T-helper 1 cell treated with Interleukin-12 subunit alpha and Interleukin-12 subunit beta and Interleukin-4 antibody, amounts not matched to agents 30 μg/mL and 1 μg/mL, for 36 hours (primary cell): ENCODE measurements around the gene CASP2.

Experiments used
- H3K27ac Mint-ChIP-seq: one replicate; pipeline ENCODE4 v1.8.0; 2021; ENCODE audit warnings: mild to moderate bottlenecking, mixed read lengths
- H3K27me3 Mint-ChIP-seq: one replicate; pipeline ENCODE4 v1.8.0; 2021; ENCODE audit warnings: low read depth, mixed read lengths
- H3K36me3 Mint-ChIP-seq: one replicate; pipeline ENCODE4 v1.8.0; 2021; ENCODE audit warnings: low read depth, mixed read lengths
- H3K4me1 Mint-ChIP-seq: one replicate; pipeline ENCODE4 v1.8.0; 2021; ENCODE audit warnings: low read depth, mixed read lengths
- H3K4me3 Mint-ChIP-seq: one replicate; pipeline ENCODE4 v1.8.0; 2021; ENCODE audit warnings: mild to moderate bottlenecking, moderate library complexity, mixed read lengths
- H3K9me3 Mint-ChIP-seq: one replicate; pipeline ENCODE4 v1.8.0; 2021; ENCODE audit warnings: mixed read lengths

CASP2 gene

DNA sequence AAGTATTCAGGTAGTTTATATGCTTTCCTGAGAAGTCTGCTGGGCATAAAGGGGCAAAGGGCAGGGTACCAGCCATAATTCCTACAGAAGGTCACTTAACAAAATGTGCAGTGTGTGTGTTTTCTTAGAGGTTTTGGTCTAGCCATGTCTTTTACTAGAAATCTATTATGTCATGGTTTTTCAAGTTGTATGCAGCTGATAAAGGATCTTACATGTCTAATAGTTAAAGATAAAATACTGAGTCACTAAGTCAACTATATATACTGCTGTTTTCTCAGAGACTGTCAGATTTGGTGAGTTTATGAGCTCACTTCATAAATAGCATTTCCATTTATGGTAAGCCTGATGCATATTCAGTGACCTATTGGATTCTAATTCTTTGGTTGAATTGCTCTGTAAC lies 7.7 kb downstream of the CASP2 start:
- no peaks in the 10 kb centered on the region for H3K9me3 Mint-ChIP-seq
- no peaks in the 10 kb centered on the region for H3K27me3 Mint-ChIP-seq
- H3K4me1 Mint-ChIP-seq = peaks cover 45% of the 10 kb centered on the region
- peaks cover 69% of the 10 kb centered on the region for H3K36me3 Mint-ChIP-seq
- H3K4me3 Mint-ChIP-seq = no peak overlapping the region
- H3K27ac Mint-ChIP-seq = no peak overlapping the region

DNA sequence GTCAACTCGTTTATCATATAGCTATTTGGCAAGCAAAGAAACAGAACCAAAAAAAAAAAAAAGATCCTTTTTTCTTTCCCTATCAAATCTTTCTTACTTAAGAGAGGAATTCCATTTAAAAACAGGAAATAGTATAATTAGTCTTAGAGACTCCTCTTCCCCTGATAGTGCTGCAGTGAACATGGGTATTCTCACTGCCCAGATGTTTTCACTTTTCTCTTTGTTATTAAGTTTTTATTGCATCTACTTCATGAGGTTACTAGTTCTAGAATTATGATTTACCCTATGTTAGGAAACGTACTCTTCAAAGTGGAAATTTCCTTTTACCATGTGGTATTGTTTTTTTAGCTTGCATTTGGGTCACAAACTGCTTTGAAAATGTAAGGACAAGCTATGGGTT lies 8.5 kb downstream of the CASP2 start:
- H3K4me3 Mint-ChIP-seq = no peak overlapping the region
- no peak overlapping the region for H3K27ac Mint-ChIP-seq
- H3K36me3 Mint-ChIP-seq = peaks cover 71% of the 10 kb centered on the region
- no peaks in the 10 kb centered on the region for H3K27me3 Mint-ChIP-seq
- H3K4me1 Mint-ChIP-seq = peaks cover 43% of the 10 kb centered on the region
- H3K9me3 Mint-ChIP-seq = no peaks in the 10 kb centered on the region

- Mint-ChIP-seq H3K27me3 (no peaks in the 10 kb centered on the region), H3K4me1 (peaks cover 46% of the 10 kb centered on the region), H3K9me3 (no peaks in the 10 kb centered on the region), H3K4me3 (no peak overlapping the region), H3K27ac (no peak overlapping the region), H3K36me3 (peaks cover 72% of the 10 kb centered on the region)
These were observed 11.2 kb downstream of the CASP2 start for GRCh38 chr7:143299346-143299745.

GRCh38 chr7:143299840-143300239 lies 11.7 kb downstream of the CASP2 start:
- no peaks in the 10 kb centered on the region for H3K9me3 Mint-ChIP-seq
- peaks cover 72% of the 10 kb centered on the region for H3K36me3 Mint-ChIP-seq
- no peaks in the 10 kb centered on the region for H3K27me3 Mint-ChIP-seq
- H3K27ac Mint-ChIP-seq = no peak overlapping the region
- H3K4me3 Mint-ChIP-seq = no peak overlapping the region
- H3K4me1 Mint-ChIP-seq = peaks cover 45% of the 10 kb centered on the region

DNA sequence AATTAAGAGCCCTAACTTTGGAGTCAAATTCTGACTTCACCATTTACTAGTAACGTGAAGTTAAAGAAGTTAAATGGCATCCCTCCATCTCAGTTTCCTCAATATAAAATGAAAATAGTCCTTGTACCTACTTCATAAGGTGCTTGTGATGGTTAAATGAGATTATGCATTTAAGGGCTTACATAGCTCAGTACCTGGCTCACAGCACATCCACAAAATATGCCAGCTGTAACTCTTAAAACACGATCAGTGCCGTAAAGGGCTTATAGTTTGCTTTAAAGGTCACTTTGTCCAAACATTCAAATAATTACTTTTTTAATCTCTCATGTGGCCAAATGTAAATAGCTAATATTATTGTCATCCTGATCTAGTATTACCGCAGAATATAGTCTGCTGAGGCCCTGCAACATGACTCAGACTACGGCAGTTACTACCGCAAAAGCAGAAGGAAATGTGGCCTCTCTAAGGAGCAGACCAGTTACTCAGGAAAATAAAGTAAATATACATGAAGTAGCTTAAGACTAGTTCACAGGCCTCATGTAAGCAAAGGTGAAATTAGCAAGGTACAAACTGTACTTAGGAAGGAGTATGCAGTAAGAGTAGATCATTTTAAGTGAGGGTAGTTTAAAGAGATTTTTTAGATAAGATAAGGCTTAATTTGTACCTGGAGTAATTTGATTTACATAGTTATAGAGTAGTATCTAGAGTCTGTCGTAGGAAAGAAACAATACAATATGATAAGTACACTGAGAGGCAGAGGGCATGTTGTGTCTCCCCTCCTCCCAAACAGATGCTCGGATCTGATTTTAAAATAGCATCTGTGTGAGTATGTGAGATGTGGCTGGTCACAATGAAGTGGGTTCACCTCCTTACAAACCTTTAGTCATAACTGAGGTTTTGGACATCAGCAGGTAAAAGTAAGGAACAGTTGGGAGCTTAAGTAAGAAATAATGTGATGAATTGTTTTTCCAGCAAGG lies 13.1 kb downstream of the CASP2 start:
- H3K36me3 Mint-ChIP-seq = peaks cover 70% of the 10 kb centered on the region

DNA sequence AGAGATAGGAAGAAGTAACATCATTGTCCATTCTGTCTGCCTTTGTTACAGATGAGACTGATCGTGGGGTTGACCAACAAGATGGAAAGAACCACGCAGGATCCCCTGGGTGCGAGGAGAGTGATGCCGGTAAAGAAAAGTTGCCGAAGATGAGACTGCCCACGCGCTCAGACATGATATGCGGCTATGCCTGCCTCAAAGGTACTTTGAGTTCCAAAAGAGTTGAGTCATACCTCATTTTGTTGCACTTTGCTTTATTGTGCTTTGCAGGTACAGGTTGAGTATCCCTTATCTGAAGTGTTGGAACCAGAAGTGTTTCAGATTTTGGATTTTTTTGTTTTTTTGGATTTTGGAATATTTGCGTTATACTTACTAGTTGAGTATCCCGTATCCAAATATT lies 15.6 kb downstream of the CASP2 start:
- H3K36me3 Mint-ChIP-seq = peaks cover 81% of the 10 kb centered on the region
- no peaks in the 10 kb centered on the region for H3K27me3 Mint-ChIP-seq
- no peaks in the 10 kb centered on the region for H3K9me3 Mint-ChIP-seq
- peaks cover 54% of the 10 kb centered on the region for H3K4me1 Mint-ChIP-seq
- H3K4me3 Mint-ChIP-seq = no peak overlapping the region
- no peak overlapping the region for H3K27ac Mint-ChIP-seq

More for the DNA sequence above, 13.1 kb downstream of the CASP2 start:
- Mint-ChIP-seq H3K4me1 (peaks cover 44% of the 10 kb centered on the region), H3K4me3 (no peak overlapping the region), H3K9me3 (no peaks in the 10 kb centered on the region), H3K27me3 (no peaks in the 10 kb centered on the region), H3K27ac (no peak overlapping the region)

DNA sequence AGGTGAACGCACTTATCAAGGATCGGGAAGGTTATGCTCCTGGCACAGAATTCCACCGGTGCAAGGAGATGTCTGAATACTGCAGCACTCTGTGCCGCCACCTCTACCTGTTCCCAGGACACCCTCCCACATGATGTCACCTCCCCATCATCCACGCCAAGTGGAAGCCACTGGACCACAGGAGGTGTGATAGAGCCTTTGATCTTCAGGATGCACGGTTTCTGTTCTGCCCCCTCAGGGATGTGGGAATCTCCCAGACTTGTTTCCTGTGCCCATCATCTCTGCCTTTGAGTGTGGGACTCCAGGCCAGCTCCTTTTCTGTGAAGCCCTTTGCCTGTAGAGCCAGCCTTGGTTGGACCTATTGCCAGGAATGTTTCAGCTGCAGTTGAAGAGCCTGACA lies 16.8 kb downstream of the CASP2 start:
- H3K27me3 Mint-ChIP-seq = no peaks in the 10 kb centered on the region
- no peak overlapping the region for H3K4me3 Mint-ChIP-seq
- H3K9me3 Mint-ChIP-seq = no peaks in the 10 kb centered on the region
- H3K36me3 Mint-ChIP-seq = peaks cover 79% of the 10 kb centered on the region
- no peak overlapping the region for H3K27ac Mint-ChIP-seq
- peaks cover 52% of the 10 kb centered on the region for H3K4me1 Mint-ChIP-seq

GRCh38 chr7:143305423-143306070 lies 17.4 kb downstream of the CASP2 start:
- no peaks in the 10 kb centered on the region for H3K27me3 Mint-ChIP-seq
- peaks cover 78% of the 10 kb centered on the region for H3K36me3 Mint-ChIP-seq
- H3K4me1 Mint-ChIP-seq = peaks cover 55% of the 10 kb centered on the region
- H3K9me3 Mint-ChIP-seq = no peaks in the 10 kb centered on the region
- peak overlapping the region; percentile 32 for H3K27ac Mint-ChIP-seq
- no peak overlapping the region for H3K4me3 Mint-ChIP-seq

DNA sequence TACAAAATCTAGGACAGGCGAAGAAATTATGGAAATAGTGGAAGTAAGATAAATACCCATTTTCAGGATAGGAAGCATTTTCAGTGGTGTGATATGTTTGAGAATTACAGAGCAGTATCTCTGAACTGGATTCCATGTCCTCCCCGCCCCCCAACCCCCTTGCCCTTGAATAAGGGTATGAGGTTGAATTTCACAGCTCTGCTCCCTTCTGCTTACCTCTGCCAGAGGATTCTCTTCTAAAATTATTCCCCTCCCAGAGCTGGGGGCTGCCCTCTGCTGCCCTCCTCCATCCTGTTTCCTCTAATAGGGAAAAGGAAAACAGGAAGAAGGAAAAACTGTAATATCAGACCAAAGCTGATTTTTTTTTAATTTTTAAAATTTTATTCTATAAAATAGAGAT lies 20.5 kb downstream of the CASP2 start:
- Mint-ChIP-seq H3K27me3 (no peaks in the 10 kb centered on the region), H3K9me3 (no peaks in the 10 kb centered on the region), H3K27ac (peak overlapping the region; percentile 4), H3K36me3 (peaks cover 54% of the 10 kb centered on the region), H3K4me3 (no peak overlapping the region), H3K4me1 (peaks cover 56% of the 10 kb centered on the region)

DNA sequence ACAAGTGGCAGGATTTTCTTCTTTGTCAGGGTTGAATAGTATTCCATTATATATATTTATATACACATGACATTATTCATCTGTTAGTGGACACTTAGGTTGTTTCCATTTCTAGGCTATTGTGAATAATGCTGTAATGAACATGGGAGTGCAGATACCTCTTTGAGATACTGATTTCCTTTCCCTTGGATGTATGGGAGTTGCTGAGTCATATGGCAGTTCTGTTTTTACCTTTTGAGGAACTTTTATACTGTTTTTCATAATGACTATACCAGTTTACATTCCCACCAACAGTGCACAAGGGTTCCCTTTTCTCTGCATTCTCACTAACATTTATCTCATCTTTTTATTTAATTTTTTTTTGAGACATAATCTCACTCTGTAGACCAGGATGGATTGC lies 26.0 kb downstream of the CASP2 start:
- H3K9me3 Mint-ChIP-seq = no peaks in the 10 kb centered on the region
- H3K27me3 Mint-ChIP-seq = peaks cover 11% of the 10 kb centered on the region
- H3K4me3 Mint-ChIP-seq = no peak overlapping the region
- H3K36me3 Mint-ChIP-seq = peaks cover 15% of the 10 kb centered on the region
- peaks cover 33% of the 10 kb centered on the region for H3K4me1 Mint-ChIP-seq
- no peak overlapping the region for H3K27ac Mint-ChIP-seq

DNA sequence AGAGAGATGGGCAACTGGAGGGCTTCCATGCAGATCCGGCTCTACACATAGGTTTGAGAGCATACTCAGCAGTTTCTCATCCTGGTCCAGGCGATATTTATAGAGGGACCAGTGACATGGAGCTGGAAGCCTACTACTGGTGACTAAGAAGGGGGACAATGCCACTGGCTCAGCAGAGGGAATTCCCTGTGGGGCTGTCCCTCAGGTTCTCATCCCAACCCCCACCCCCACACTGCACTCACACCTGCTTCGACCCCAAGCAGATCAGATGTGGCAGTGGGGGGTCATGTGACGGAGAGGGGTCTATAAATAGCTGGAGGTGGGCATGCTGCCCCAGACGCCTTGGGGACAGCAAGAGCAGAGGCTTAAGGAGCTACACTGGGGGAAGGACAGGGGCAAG lies 27.6 kb downstream of the CASP2 start, which contains the start of gene CLCN1:
Gene CLCN1 (plus strand): TSS at position 336 of the 400 bp plus-strand sequence. CDS start 102 bp downstream, outside the sequence.
- Mint-ChIP-seq H3K9me3 (no peaks in the 10 kb centered on the region), H3K27ac (no peak within 1 kb of the TSS), H3K4me1 (peaks cover 21% of the 10 kb centered on the region), H3K4me3 (no peak within 1 kb of the TSS), H3K36me3 (peaks cover 5% of the 10 kb centered on the region), H3K27me3 (peaks cover 18% of the 10 kb centered on the region)

DNA sequence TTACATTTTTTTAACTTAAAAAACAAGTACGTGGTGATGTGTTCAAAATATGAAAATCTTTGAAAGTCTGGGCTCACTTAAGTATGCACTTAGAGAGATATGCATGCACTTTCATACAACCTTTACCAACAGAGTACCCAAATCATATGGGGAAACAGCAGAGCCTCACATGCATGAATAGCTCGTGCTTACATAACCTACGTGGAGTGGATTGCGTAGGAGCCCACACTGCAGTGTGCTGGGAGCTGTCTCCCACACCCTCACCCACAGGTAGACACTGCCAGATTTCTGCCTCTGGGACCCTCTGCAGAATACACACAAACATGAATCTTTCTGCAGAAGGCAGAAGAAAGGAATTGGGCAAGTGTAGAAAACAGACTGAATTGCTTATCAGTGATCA lies 28.3 kb downstream of the CASP2 start:
- H3K9me3 Mint-ChIP-seq = no peaks in the 10 kb centered on the region
- peaks cover 16% of the 10 kb centered on the region for H3K4me1 Mint-ChIP-seq
- H3K4me3 Mint-ChIP-seq = no peak overlapping the region
- peaks cover 18% of the 10 kb centered on the region for H3K27me3 Mint-ChIP-seq
- H3K27ac Mint-ChIP-seq = no peak overlapping the region
- peaks cover 5% of the 10 kb centered on the region for H3K36me3 Mint-ChIP-seq

GRCh38 chr7:143318661-143319060 lies 30.5 kb downstream of the CASP2 start:
- Mint-ChIP-seq H3K36me3 (peaks cover 4% of the 10 kb centered on the region), H3K4me1 (peaks cover 11% of the 10 kb centered on the region), H3K4me3 (no peak overlapping the region), H3K9me3 (no peaks in the 10 kb centered on the region), H3K27me3 (peaks cover 18% of the 10 kb centered on the region), H3K27ac (peak overlapping the region; percentile 37)

GRCh38 chr7:143320620-143321019 lies 32.5 kb downstream of the CASP2 start:
- peaks cover 3% of the 10 kb centered on the region for H3K36me3 Mint-ChIP-seq

GRCh38 chr7:143321242-143321641 lies 33.1 kb downstream of the CASP2 start:
- Mint-ChIP-seq H3K4me3 (no peak overlapping the region), H3K27me3 (peaks cover 27% of the 10 kb centered on the region), H3K4me1 (peaks cover 22% of the 10 kb centered on the region), H3K36me3 (peaks cover 3% of the 10 kb centered on the region), H3K27ac (no peak overlapping the region), H3K9me3 (no peaks in the 10 kb centered on the region)

More at GRCh38 chr7:143320620-143321019, 32.5 kb downstream of the CASP2 start:
- H3K27ac Mint-ChIP-seq = no peak overlapping the region
- H3K27me3 Mint-ChIP-seq = peaks cover 27% of the 10 kb centered on the region
- H3K4me3 Mint-ChIP-seq = no peak overlapping the region
- H3K4me1 Mint-ChIP-seq = peaks cover 19% of the 10 kb centered on the region
- no peaks in the 10 kb centered on the region for H3K9me3 Mint-ChIP-seq
